Hepatocyte (in vitro differentiated cells): ENCODE measurements around the gene MXD4.

Source experiments
- CTCF ChIP-seq: fragments of 200-600 bp; sonication (generic); IDR thresholded peaks from 2 replicates; pipeline ENCODE4 v1.5.1; 2016; ENCODE audit warnings: antibody characterized with exemption, mild to moderate bottlenecking; ENCODE audit not compliant: poor library complexity
- EZH2phosphoT487 ChIP-seq: fragments of 200-600 bp; sonication (generic); IDR thresholded peaks from one replicate; pipeline ENCODE4 v1.6.1; 2018; ENCODE audit warnings: antibody characterized with exemption, mild to moderate bottlenecking, low read depth, moderate library complexity; ENCODE audit not compliant: unreplicated experiment, severe bottlenecking

- TF ChIP-seq CTCF (no peak), EZH2phosphoT487 (no peak)
These were observed 41.3 kb upstream of the MXD4 start for GRCh38 chr4:2303121-2303685.
